GM18499 (cell line): ENCODE data around the gene JUN.
"Not testable (repeated sequence)": the region's sequence is repeated elsewhere in the genome, so short reads cannot be mapped to it uniquely, and the experiment has no call there.

ENCODE experiments used
- ATAC-seq: cut with Tn5 transposase; IDR thresholded peaks from one replicate; pipeline ENCODE4 v1.9.1; 2021; ENCODE audit warnings: moderate number of reproducible peaks; ENCODE audit not compliant: insufficient read depth, unreplicated experiment

Gene JUN

GRCh38 chr1:58809325-58810010, 25.6 kb upstream of the JUN start:
- ATAC-seq: no peak

- ATAC-seq: no peak
Observed at GRCh38 chr1:58808077-58808476, 24.2 kb upstream of the JUN start.

DNA sequence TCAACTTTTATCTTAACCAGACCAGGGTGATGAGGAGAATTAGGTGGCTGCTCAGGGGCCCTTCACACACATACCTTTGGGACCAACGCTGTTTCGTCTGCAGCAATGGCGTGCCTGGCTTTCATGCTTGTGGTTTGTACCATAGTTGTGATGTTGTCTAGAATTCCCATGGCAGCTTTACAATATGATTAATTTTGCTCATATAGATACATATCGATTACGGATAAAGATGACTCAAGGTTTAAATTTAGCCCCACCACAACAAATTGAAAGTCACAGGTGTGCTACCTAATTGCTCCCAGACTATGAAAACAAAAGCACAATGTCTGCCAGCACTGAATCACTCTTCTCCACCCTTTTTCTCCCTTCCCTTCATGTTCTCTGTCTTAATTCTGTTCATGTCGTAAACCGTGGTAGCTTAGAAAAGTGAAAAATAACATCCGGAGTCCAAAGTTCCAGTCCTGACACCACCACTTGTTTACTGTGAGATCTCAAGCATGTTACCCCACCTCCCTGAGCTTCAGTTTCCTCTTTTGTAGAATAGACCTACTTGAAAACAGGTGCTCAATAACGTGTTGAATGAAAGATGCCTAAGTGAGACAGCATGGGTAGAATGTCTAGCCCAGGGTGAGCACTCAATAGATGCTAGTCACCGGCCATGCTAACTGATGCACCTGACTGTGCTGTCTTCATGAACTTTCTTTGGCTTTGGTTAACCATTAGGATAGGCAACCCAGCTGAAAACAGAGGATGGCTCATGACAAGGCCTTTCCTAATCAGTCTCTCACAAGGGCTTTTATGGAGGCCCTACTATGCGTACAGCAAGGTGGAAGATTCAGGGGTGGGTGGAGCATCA, 22.1 kb upstream of the JUN start:
- no peak for ATAC-seq

GRCh38 chr1:58804853-58805565, 21.2 kb upstream of the JUN start:
- ATAC-seq: no peak

DNA sequence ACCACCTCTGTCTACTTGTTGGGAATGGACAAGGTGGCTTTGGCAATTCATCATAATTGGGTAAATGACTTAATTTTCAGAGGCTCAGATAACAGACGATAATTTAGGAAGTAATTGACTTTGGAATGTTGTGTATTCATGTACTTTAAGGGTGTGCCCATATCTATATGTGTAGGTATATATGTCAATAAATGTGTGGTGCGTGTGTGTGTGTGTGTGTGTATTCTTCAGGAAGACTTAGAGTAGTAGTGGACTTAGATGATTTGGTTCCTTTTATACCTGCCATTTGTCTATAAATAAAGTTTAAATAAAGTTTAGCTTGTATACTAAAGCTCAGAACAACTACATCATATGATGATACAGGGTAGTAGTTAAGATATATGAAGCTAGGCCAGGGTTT, 20.0 kb upstream of the JUN start:
- no peak for ATAC-seq

DNA sequence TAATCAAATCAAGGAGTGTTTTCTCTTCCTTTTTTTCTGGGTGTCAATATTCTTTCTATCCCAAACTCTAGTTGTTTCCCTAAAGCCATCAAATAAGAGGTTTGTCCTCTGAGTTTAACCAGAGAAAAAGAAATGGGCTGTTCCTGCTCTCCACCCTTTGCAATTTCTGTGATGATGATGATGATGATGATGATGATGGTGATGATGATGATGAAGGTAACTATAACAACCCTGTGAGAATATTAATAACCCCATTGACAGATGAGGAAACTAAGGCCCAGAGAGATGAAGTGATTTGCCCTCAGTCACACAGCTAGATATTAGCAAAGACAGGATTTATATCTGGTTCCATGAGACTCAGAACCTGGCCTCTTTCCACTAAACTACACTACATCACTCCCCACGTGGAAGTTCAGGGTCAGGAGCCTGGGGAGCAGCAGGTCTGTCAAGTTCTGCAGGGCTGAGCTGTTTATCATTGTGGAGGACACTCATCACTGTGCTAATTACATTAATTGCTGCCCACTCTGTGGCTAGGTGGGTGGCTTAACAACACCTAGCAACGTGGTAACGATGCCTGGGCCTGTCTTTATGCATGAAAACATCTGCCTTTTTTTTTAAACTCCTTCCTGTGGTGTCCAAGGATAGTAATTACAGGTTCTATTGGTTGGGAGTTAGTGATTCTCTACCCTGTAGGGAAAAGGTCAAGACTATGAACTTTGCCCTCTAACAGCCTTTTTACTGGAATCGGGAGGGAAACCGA, 19.0 kb upstream of the JUN start:
- no peak for ATAC-seq

DNA sequence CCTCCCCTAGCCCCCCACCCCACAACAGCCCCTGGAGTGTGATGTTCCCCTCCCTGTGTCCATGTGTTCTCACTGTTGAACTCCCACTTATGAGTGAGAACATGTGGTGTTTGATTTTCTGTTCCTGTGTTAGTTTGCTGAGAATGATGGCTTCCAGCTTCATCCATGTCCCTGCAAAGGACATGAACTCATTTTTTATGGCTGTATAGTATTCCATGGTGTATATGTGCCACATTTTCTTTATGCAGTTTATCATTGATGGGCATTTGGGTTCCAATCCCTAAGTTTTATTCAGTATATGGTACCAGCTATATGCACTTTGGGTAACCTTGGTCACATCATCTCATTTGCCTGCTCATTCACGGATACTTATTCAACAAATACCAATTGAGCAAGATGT, 17.4 kb upstream of the JUN start:
- not testable (repeated sequence) for ATAC-seq

GRCh38 chr1:58799650-58800049, 15.8 kb upstream of the JUN start:
- ATAC-seq: no peak

DNA sequence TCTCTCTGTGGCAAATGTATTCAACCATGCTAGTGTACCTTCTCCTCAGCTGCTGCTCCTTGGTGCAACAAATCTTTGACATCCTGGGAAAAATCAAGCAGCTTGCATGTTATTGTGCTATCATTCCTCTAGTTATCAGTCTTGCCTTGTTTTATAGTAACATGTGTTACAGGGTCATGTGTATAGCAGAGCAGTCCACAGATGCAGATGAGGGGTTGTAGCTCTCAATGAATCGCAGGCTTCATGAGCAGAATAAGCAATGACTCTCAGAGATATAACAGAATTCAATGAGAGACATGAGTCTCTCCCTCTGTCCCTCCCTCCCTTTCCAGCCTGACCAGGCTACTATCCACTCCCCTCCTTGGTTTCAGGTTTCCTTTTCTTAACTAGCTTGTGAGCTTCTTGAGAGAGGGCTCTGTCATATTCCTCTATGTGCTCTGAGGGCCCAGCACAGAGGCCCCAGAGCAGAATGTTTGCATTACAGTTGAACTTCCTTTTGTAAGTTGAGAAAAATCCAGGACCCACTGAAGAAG, 15.1 kb upstream of the JUN start:
- ATAC-seq: no peak

- ATAC-seq: no peak
Observed at GRCh38 chr1:58796416-58796815, 12.6 kb upstream of the JUN start.

DNA sequence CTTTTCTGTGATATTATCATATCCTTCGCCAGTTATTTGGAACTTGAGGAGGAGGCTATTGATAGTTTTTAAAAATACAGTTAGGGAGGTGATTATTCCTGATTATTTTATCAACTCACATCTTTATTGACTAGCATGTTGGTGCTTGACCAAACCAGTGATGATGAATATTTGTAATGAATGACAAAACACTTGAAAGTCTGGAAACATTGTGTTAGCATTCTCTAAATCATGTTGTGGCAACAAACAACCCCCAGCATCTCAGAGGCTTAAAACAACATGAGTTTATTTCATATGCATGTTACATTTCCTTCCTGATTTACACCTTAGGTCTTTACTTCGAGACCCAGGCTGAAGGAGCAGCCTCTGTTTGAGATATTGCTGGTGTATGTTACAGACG, 10.7 kb upstream of the JUN start:
- no peak for ATAC-seq

GRCh38 chr1:58792846-58793245, 9.0 kb upstream of the JUN start:
- ATAC-seq: no peak

DNA sequence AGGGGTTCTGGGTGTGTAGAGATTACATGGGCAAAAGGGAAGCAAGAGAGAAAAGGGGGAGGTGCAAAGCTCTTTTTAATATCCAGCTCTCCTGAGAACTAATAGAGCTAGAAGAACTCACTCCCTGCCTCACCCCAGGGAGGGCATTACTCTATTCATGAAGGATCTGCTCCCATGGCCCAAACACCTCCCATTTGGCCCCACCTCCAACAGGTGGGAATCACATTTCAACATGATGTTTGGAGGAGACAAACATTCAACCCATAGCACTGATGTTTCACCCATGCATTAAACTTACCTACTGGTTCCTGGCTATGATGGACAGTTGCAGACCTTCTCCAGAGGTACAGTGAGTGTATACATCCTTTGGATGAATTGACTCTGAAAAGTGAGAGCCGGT, 7.3 kb upstream of the JUN start:
- no peak for ATAC-seq

- ATAC-seq: no peak
Observed at GRCh38 chr1:58789996-58790660, 6.3 kb upstream of the JUN start.

DNA sequence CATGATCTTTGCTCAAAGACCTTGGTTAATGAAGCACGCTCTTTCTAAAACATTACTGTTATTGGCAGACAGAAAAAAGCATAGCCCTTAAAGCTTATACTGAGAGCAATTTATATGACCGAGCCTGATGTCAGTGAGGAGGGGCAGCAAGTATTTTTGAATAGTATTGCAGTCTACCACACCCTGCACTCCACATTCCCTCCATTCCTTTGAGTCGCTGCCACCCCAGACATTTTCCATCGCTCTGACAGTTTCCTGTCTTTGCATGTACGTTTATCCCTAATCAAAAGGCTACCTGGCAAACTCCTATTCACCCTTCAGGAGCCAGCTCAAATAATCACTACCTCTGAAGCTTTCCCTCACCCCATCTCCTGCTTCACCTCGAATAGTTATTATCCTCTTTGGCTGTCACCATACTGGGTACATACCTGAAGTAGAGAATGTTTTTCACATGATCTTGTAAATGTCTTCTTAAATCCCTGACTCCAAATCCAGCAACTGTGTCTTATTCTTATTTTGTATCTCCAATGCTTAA, 5.5 kb upstream of the JUN start:
- no peak for ATAC-seq

DNA sequence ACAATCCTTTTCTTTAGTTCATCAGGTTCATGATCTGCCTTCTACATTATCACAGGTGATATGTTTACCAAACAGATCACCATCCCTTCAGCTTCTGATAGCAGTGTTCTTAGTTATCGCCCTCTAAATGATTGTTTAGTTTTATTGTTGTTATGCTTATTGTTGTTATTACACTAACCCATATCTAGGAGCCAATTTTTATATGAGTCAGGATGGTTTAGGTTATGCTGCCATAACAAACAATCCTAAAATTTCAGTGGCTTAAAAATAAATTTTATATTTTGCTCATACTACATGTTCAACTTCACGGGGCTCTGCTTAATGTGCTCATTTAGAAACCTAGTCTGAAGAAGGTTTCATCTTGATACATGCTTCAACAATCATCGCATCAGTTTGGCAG, 4.4 kb upstream of the JUN start:
- ATAC-seq: no peak

DNA sequence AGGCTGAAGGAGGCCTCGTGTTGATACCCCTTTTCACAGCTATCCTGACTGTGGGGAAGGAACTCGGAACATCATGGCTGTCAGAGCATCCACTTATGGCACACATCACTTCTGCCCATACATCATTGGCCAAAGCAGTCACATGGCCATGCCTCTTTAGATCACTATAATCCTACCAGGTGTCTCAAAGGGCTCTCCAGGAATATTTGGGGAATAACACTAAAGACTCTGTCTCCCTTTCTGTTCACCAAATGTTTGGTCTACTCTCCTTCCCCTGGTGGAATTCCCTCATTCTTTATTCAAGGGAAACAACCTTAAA, 3.0 kb upstream of the JUN start:
- no peak for ATAC-seq

DNA sequence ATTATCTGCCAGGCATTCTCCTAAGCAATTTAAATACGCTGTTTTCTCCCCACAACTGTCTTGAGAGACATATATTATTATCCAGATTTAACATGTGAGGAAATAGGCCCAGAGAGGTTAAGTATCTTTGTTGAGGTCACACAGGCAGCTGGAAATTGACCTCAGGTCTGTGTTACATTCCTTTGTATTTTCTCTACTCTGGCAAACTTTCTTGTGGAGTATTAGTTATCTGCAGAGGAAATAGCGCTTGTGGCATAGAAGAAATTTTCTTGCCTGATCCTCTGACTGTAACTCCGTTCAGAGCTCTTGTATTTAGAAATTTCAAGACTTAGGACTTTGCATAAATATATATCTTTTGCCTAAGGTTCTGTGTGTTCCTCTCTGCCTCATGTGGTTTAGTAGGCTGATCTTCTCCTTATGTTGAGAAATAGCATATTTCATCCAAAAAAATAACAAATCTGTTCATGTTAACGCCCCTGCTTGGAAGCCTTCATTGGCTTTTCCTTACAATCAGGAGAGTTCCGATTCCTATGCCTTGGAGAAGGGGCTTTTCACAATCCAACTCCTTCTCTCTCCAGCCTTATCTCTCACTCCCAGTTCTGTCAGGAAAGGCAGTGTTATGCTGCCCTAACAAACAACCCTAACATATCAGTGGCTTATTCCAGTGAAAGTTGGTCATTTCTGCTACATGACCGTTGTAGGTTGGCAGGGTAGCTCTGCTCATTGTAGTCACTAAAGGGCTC, 2.5 kb upstream of the JUN start:
- no peak for ATAC-seq

GRCh38 chr1:58785442-58786058, 1.7 kb upstream of the JUN start:
- no peak for ATAC-seq
